Calu3 (cell line): Measurements from ENCODE around the gene SYNPO2. TPM values are rescaled to one million over a fixed set of nuclear protein-coding genes. Genes with fewer than 3 reads are reported as not detected.

Experiments
- BruUV-seq: library from RNA; stranded (reverse); fragments of 400-500 nt; replicated peaks from 2 replicates; lab custom pipeline; 2021; lab: Mats Ljungman, UMichigan
- CTCF ChIA-PET: fragments of 300-600 bp; sonication (Branson Sonifier 250); formaldehyde crosslinking; loops from one replicate; lab custom pipeline; 2022; ENCODE audit warnings: antibody characterized with exemption; lab: Charles Lee
- DNase-seq: peaks from one replicate; pipeline ENCODE4 v3.0.0; 2022
- H3K27ac Mint-ChIP-seq: one replicate; pipeline ENCODE4 v1.8.0; 2022; ENCODE audit warnings: mixed read lengths; ENCODE audit not compliant: unreplicated experiment
- H3K27me3 Mint-ChIP-seq: one replicate; pipeline ENCODE4 v1.8.0; 2022; ENCODE audit warnings: mixed read lengths; ENCODE audit not compliant: unreplicated experiment
- H3K36me3 Mint-ChIP-seq: one replicate; pipeline ENCODE4 v1.8.0; 2022; ENCODE audit warnings: mild to moderate bottlenecking, moderate library complexity, mixed read lengths; ENCODE audit not compliant: insufficient read depth, unreplicated experiment
- H3K4me1 Mint-ChIP-seq: one replicate; pipeline ENCODE4 v1.8.0; 2022; ENCODE audit warnings: mild to moderate bottlenecking, low read depth, mixed read lengths; ENCODE audit not compliant: unreplicated experiment
- H3K4me3 Mint-ChIP-seq: one replicate; pipeline ENCODE4 v1.8.0; 2022; ENCODE audit warnings: mild to moderate bottlenecking, low read depth, moderate library complexity, mixed read lengths; ENCODE audit not compliant: unreplicated experiment
- H3K9me3 Mint-ChIP-seq: one replicate; pipeline ENCODE4 v1.8.0; 2022; ENCODE audit warnings: low read depth, mixed read lengths; ENCODE audit not compliant: unreplicated experiment
- CTCF ChIP-seq: fragments of 200-600 bp; IDR thresholded peaks from one replicate; pipeline ENCODE4 v1.8.0; 2022; ENCODE audit warnings: antibody characterized with exemption; ENCODE audit not compliant: unreplicated experiment
- intact Hi-C: fragments of 100-400 bp; cut with micrococcal nuclease; formaldehyde crosslinking; loops from one replicate; pipeline ENCODE4 v1.10.0; 2022; ENCODE audit not compliant: unreplicated experiment
- total RNA-seq: library from RNA; stranded (reverse); gene quantifications from 2 replicates; pipeline ENCODE4 v1.2.3, GENCODE V29; 2022

The SYNPO2 gene
- total RNA-seq, 1 experiment from 2014 or later, result 0.17 TPM

GRCh38 chr4:119105605-119106004, 217.0 kb downstream of the SYNPO2 start:
- no TSS peak for BruUV-seq
- intact Hi-C loops, result loop anchor here (5.0 kb wide), 1 partner anchor 63 kb away; no protein-coding TSS in a partner anchor
- peaks cover 24% of the 10 kb centered on the region for H3K36me3 Mint-ChIP-seq
- CTCF ChIA-PET, result interaction anchor here (1.4 to 1.5 kb wide), 2 partner anchors 19 to 30 kb away, joined by 3 read pairs; partner anchors contain the start of gene MYOZ2
- H3K4me1 Mint-ChIP-seq, result peaks cover 50% of the 10 kb centered on the region
- no peak for TF ChIP-seq CTCF
- DNase-seq, result no peak
- H3K27ac Mint-ChIP-seq, result no peak overlapping the region
- no peak overlapping the region for H3K4me3 Mint-ChIP-seq
- H3K9me3 Mint-ChIP-seq, result no peaks in the 10 kb centered on the region
- no peaks in the 10 kb centered on the region for H3K27me3 Mint-ChIP-seq

GRCh38 chr4:119106036-119107000, 217.7 kb downstream of the SYNPO2 start:
- Mint-ChIP-seq H3K4me3 (no peak overlapping the region), H3K9me3 (no peaks in the 10 kb centered on the region), H3K4me1 (peaks cover 43% of the 10 kb centered on the region), H3K27me3 (no peaks in the 10 kb centered on the region), H3K27ac (peak overlapping the region; percentile 96), H3K36me3 (peaks cover 20% of the 10 kb centered on the region)
- no TSS peak for BruUV-seq
- DNase-seq, result no peak
- intact Hi-C loops, result loop anchor here (5.0 kb wide), 1 partner anchor 64 kb away; no protein-coding TSS in a partner anchor
- CTCF ChIA-PET, result interaction anchor here (1.4 to 1.5 kb wide), 2 partner anchors 19 to 30 kb away, joined by 3 read pairs; partner anchors contain the start of gene MYOZ2
- TF ChIP-seq CTCF, result no peak

GRCh38 chr4:119110121-119110520, 221.5 kb downstream of the SYNPO2 start:
- Mint-ChIP-seq H3K4me3 (no peak overlapping the region), H3K27me3 (no peaks in the 10 kb centered on the region), H3K36me3 (peaks cover 5% of the 10 kb centered on the region), H3K9me3 (no peaks in the 10 kb centered on the region), H3K27ac (no peak overlapping the region), H3K4me1 (peaks cover 32% of the 10 kb centered on the region)
- no TSS peak for BruUV-seq
- CTCF ChIA-PET, result no interaction called here
- no peak for DNase-seq
- intact Hi-C loops, result no loop called here
- TF ChIP-seq CTCF, result no peak

Other genes starting within 250 kb of the SYNPO2 start
- gene METTL14, start 203.5 kb upstream of the SYNPO2 start, total RNA-seq, result 26.1 and 36.4 TPM in 2 replicates
- 27.3 and 28.4 TPM in 2 replicates for gene SEC24D, start 52.7 kb upstream of the SYNPO2 start, total RNA-seq
- gene MYOZ2, start 247.0 kb downstream of the SYNPO2 start, total RNA-seq, result not detected in 2 replicates